H9 (cell line): ENCODE measurements around the gene AHNAK2. TPM values are rescaled to one million over a fixed set of nuclear protein-coding genes. Genes with fewer than 3 reads are reported as not detected.

ENCODE experiments used
- DNase-seq: peaks from one replicate; pipeline ENCODE4 v3.0.0-alpha.2; 2017
- H2AFZ ChIP-seq: one replicate; pipeline ENCODE4 v1.6.1; 2013; ENCODE audit warnings: mild to moderate bottlenecking, low read length, control low read depth, moderate library complexity
- H2AK5ac ChIP-seq: 2 replicates; pipeline ENCODE4 v1.6.1; 2013; ENCODE audit warnings: low read length, control low read depth, mixed read lengths; ENCODE audit not compliant: insufficient read length
- H2BK120ac ChIP-seq: one replicate; pipeline ENCODE4 v1.6.1; 2013; ENCODE audit warnings: low read depth, mild to moderate bottlenecking, low read length, control low read depth, inconsistent platforms; ENCODE audit not compliant: poor library complexity, severe bottlenecking
- H2BK12ac ChIP-seq: 2 replicates; pipeline ENCODE4 v1.6.1; 2013; ENCODE audit warnings: low read length, control low read depth, mixed read lengths, low read depth; ENCODE audit not compliant: insufficient read length
- H2BK15ac ChIP-seq: 2 replicates; pipeline ENCODE4 v1.6.1; 2013; ENCODE audit warnings: low read depth, low read length, control low read depth
- H2BK20ac ChIP-seq: one replicate; pipeline ENCODE4 v1.6.1; 2013; ENCODE audit warnings: low read depth, mild to moderate bottlenecking, low read length, control low read depth, inconsistent platforms; ENCODE audit not compliant: poor library complexity, severe bottlenecking
- H2BK5ac ChIP-seq: 2 replicates; pipeline ENCODE4 v1.6.1; 2013; ENCODE audit warnings: low read length, control low read depth, mixed read lengths; ENCODE audit not compliant: insufficient read length
- H3K14ac ChIP-seq: 2 replicates; pipeline ENCODE4 v1.6.1; 2013; ENCODE audit warnings: low read length, control low read depth; ENCODE audit not compliant: insufficient read depth
- H3K18ac ChIP-seq: 2 replicates; pipeline ENCODE4 v1.6.1; 2013; ENCODE audit warnings: low read depth, mild to moderate bottlenecking, mixed read lengths, low read length, control low read depth; ENCODE audit not compliant: insufficient read length
- H3K23ac ChIP-seq: 2 replicates; pipeline ENCODE4 v1.6.1; 2013; ENCODE audit warnings: low read length, control low read depth, mixed read lengths, low read depth; ENCODE audit not compliant: insufficient read length
- H3K23me2 ChIP-seq: 2 replicates; pipeline ENCODE4 v1.6.1; 2013; ENCODE audit warnings: low read depth, mild to moderate bottlenecking, mixed read lengths, low read length, control low read depth; ENCODE audit not compliant: insufficient read length, poor library complexity, severe bottlenecking
- H3K27ac ChIP-seq: 2 replicates; pipeline ENCODE4 v1.5.1; 2013; ENCODE audit warnings: low read length, control low read depth, mixed read lengths, low read depth; ENCODE audit not compliant: insufficient read length
- H3K27me3 ChIP-seq: 2 replicates; pipeline ENCODE4 v1.6.1; 2013; ENCODE audit warnings: low read length, control low read depth, inconsistent platforms; ENCODE audit not compliant: insufficient read depth
- H3K4ac ChIP-seq: 2 replicates; pipeline ENCODE4 v1.6.1; 2013; ENCODE audit warnings: low read depth, mild to moderate bottlenecking, control low read depth, inconsistent platforms, low read length, moderate library complexity
- H3K4me1 ChIP-seq: 2 replicates; pipeline ENCODE4 v1.6.1; 2013; ENCODE audit warnings: low read length, control low read depth, inconsistent platforms; ENCODE audit not compliant: insufficient read depth
- H3K4me2 ChIP-seq: 2 replicates; pipeline ENCODE4 v1.6.1; 2013; ENCODE audit warnings: low read length, control low read depth, mixed read lengths; ENCODE audit not compliant: insufficient read length, insufficient read depth
- H3K56ac ChIP-seq: 2 replicates; pipeline ENCODE4 v1.6.1; 2013; ENCODE audit warnings: low read depth, mild to moderate bottlenecking, mixed read lengths, low read length, control low read depth; ENCODE audit not compliant: insufficient read length
- H3K79me1 ChIP-seq: 2 replicates; pipeline ENCODE4 v1.6.1; 2013; ENCODE audit warnings: low read depth, mild to moderate bottlenecking, moderate library complexity, low read length, control low read depth, inconsistent platforms; ENCODE audit not compliant: insufficient read depth, poor library complexity, severe bottlenecking
- H3K79me2 ChIP-seq: 2 replicates; pipeline ENCODE4 v1.6.1; 2013; ENCODE audit warnings: low read length, control low read depth, inconsistent platforms; ENCODE audit not compliant: insufficient read depth
- H3K9ac ChIP-seq: 2 replicates; pipeline ENCODE4 v1.6.1; 2013; ENCODE audit warnings: low read length, control low read depth, mixed read lengths; ENCODE audit not compliant: insufficient read length; ENCODE audit errors: extremely low read depth
- H3K9me3 ChIP-seq: one replicate; pipeline ENCODE4 v1.6.1; 2013; ENCODE audit warnings: low read depth, low read length, inconsistent platforms; ENCODE audit not compliant: control insufficient read depth
- H3T11ph ChIP-seq: one replicate; pipeline ENCODE4 v1.6.1; 2013; ENCODE audit warnings: mild to moderate bottlenecking, low read length, control low read depth, inconsistent platforms
- H4K20me1 ChIP-seq: one replicate; pipeline ENCODE4 v1.6.1; 2013; ENCODE audit not compliant: control insufficient read depth, insufficient read length, insufficient read depth
- H4K5ac ChIP-seq: 2 replicates; pipeline ENCODE4 v1.6.1; 2013; ENCODE audit warnings: low read depth, mild to moderate bottlenecking, mixed read lengths, low read length, control low read depth; ENCODE audit not compliant: insufficient read length
- H4K8ac ChIP-seq: replicated peaks from 2 replicates; pipeline ENCODE4 v1.6.1; 2013; ENCODE audit warnings: low read length, control low read depth, mixed read lengths, low read depth; ENCODE audit not compliant: insufficient read length
- H4K91ac ChIP-seq: 2 replicates; pipeline ENCODE4 v1.6.1; 2013; ENCODE audit warnings: low read depth, mild to moderate bottlenecking, moderate library complexity, mixed read lengths, low read length, control low read depth; ENCODE audit not compliant: insufficient read length
- H3K27ac Mint-ChIP-seq, 3 experiments: 2 replicates in 2 of 3; 3 replicates in 1 of 3; pipeline ENCODE4 v1.8.0; 2020 to 2021; ENCODE audit warnings: mixed read lengths in 3 of 3, mild to moderate bottlenecking in 1 of 3, moderate library complexity in 1 of 3
- H3K27me3 Mint-ChIP-seq: 2 replicates; pipeline ENCODE4 v1.8.0; 2021; ENCODE audit warnings: low read depth, mild to moderate bottlenecking, moderate library complexity, mixed read lengths
- H3K36me3 Mint-ChIP-seq, 3 experiments: 2 replicates in 2 of 3; 3 replicates in 1 of 3; pipeline ENCODE4 v1.8.0; 2020 to 2021; ENCODE audit warnings: low read depth in 3 of 3, mixed read lengths in 3 of 3; ENCODE audit not compliant: insufficient read depth in 1 of 3
- H3K4me1 Mint-ChIP-seq, 2 experiments: 2 replicates each; pipeline ENCODE4 v1.8.0; 2020; ENCODE audit warnings: mixed read lengths in 2 of 2
- H3K4me3 Mint-ChIP-seq, 2 experiments: 2 replicates in 1 of 2; 3 replicates in 1 of 2; pipeline ENCODE4 v1.8.0; 2020 to 2021; ENCODE audit warnings: mild to moderate bottlenecking in 2 of 2, mixed read lengths in 2 of 2, moderate library complexity in 1 of 2
- H3K9me3 Mint-ChIP-seq, 2 experiments: 2 replicates in 1 of 2; 3 replicates in 1 of 2; pipeline ENCODE4 v1.8.0; 2020; ENCODE audit warnings: mild to moderate bottlenecking in 2 of 2, mixed read lengths in 2 of 2, moderate library complexity in 1 of 2
- CTCF ChIP-seq: fragments of 200-600 bp; sonication (generic); conservative IDR thresholded peaks from 3 replicates; pipeline ENCODE4 v1.8.0; 2021; ENCODE audit warnings: antibody characterized with exemption, mild to moderate bottlenecking
- WGBS: extraction: QIAGEN DNeasy Blood & Tissue Kit; methylation state at CpG from one replicate; pipeline ENCODE4 v1.1.7; 2013; ENCODE audit warnings: missing lambda C conversion rate, low lambda C conversion rate, mixed read lengths; ENCODE audit not compliant: insufficient read length; ENCODE audit errors: extremely low coverage; 5-methylcytosine and 5-hydroxymethylcytosine counted together
- total RNA-seq: library from RNA; stranded (reverse); gene quantifications from 2 replicates; pipeline ENCODE4 v1.2.1, GENCODE V29; 2021

The AHNAK2 gene
- total RNA-seq, 1 experiment from 2014 or later: 2.8 TPM

- Histone ChIP-seq H3K23me2 (no peaks in the 10 kb centered on the region), H3K79me2 (no peaks in the 10 kb centered on the region), H3K9me3 (no peaks in the 10 kb centered on the region), H3K4ac (no peak overlapping the region), H2AFZ (no peak overlapping the region), H4K5ac (no peak overlapping the region), H3K27me3 (no peaks in the 10 kb centered on the region), H2AK5ac (no peak overlapping the region), H3K56ac (no peak overlapping the region), H2BK120ac (no peak overlapping the region), H3K14ac (no peak overlapping the region; the same call in 1 of the 2 replicates), H2BK5ac (no peak overlapping the region), H4K91ac (no peak overlapping the region), H3K79me1 (no peaks in the 10 kb centered on the region), H3K27ac (no peak overlapping the region), H2BK15ac (no peak overlapping the region), H4K8ac (no peak overlapping the region), H3K23ac (no peak overlapping the region), H2BK12ac (no peak overlapping the region), H2BK20ac (no peak overlapping the region), H3K9ac (no peak overlapping the region), H4K20me1 (no peaks in the 10 kb centered on the region), H3T11ph (no peak overlapping the region), H3K4me2 (no peak overlapping the region), H3K18ac (no peak overlapping the region), H3K4me1 (no peaks in the 10 kb centered on the region)
- WGBS: no CpG with 5 or more reads among the region's 5 CpGs
- DNase-seq: no peak
- no peaks in the 10 kb centered on the region for H3K9me3 Mint-ChIP-seq
- no peaks in the 10 kb centered on the region for H3K27me3 Mint-ChIP-seq
- H3K27ac Mint-ChIP-seq: no peak overlapping the region
- no peak overlapping the region for H3K4me3 Mint-ChIP-seq
- H3K4me1 Mint-ChIP-seq: no peaks in the 10 kb centered on the region
- H3K36me3 Mint-ChIP-seq: peaks cover 0 to 3% (median 0%) of the 10 kb centered on the region in 3 experiments; a peak in 6 of 7 replicates
- no peak for TF ChIP-seq CTCF
These were observed 20.6 kb upstream of the AHNAK2 start for GRCh38 chr14:104998801-104999200.
